IPS-18a (cell line): ENCODE measurements around the gene EGFL6.

Experiments used
- H3K27ac ChIP-seq: one replicate; pipeline ENCODE4 v1.5.1; 2013; ENCODE audit warnings: low read length
- H3K27me3 ChIP-seq: one replicate; pipeline ENCODE4 v1.6.1; 2013; ENCODE audit warnings: mild to moderate bottlenecking, low read length; ENCODE audit not compliant: control insufficient read depth, insufficient read depth
- H3K36me3 ChIP-seq: one replicate; pipeline ENCODE4 v1.6.1; 2013; ENCODE audit warnings: low read depth, low read length; ENCODE audit not compliant: control insufficient read depth
- H3K4me1 ChIP-seq: one replicate; pipeline ENCODE4 v1.6.1; 2013; ENCODE audit warnings: low read depth, low read length; ENCODE audit not compliant: control insufficient read depth
- H3K4me3 ChIP-seq: one replicate; pipeline ENCODE4 v1.5.1; 2013; ENCODE audit warnings: low read length
- H3K9ac ChIP-seq: one replicate; pipeline ENCODE4 v1.6.1; 2013; ENCODE audit warnings: mild to moderate bottlenecking, low read length, moderate library complexity
- H3K9me3 ChIP-seq: one replicate; pipeline ENCODE4 v1.6.1; 2013; ENCODE audit warnings: low read depth, low read length; ENCODE audit not compliant: control insufficient read depth

Gene EGFL6

GRCh38 chrX:13569479-13570260, at the start of gene EGFL6:
Gene EGFL6, plus strand, starts transcription at chrX:13569601. Its CDS starts 261 bp downstream, at chrX:13569862.
- Histone ChIP-seq H3K9ac (no peak within 1 kb of the TSS), H3K27ac (no peak within 1 kb of the TSS), H3K4me1 (peaks cover 10% of the 10 kb centered on the region), H3K4me3 (peak within 1 kb of the TSS; percentile 63), H3K9me3 (no peaks in the 10 kb centered on the region), H3K27me3 (peaks cover 44% of the 10 kb centered on the region), H3K36me3 (no peaks in the 10 kb centered on the region)

GRCh38 chrX:13520351-13520750, 49.0 kb upstream of the EGFL6 start:
- Histone ChIP-seq H3K9me3 (no peaks in the 10 kb centered on the region), H3K4me1 (no peaks in the 10 kb centered on the region), H3K36me3 (no peaks in the 10 kb centered on the region), H3K27me3 (no peaks in the 10 kb centered on the region), H3K27ac (no peak overlapping the region), H3K4me3 (no peak overlapping the region), H3K9ac (no peak overlapping the region)

- Histone ChIP-seq H3K9me3 (no peaks in the 10 kb centered on the region), H3K9ac (no peak overlapping the region), H3K4me1 (no peaks in the 10 kb centered on the region), H3K27me3 (no peaks in the 10 kb centered on the region), H3K36me3 (no peaks in the 10 kb centered on the region), H3K27ac (no peak overlapping the region), H3K4me3 (no peak overlapping the region)
These were observed 48.5 kb upstream of the EGFL6 start for GRCh38 chrX:13520936-13521335.

- Histone ChIP-seq H3K36me3 (no peaks in the 10 kb centered on the region), H3K9ac (no peak overlapping the region), H3K9me3 (no peaks in the 10 kb centered on the region), H3K27me3 (no peaks in the 10 kb centered on the region), H3K27ac (no peak overlapping the region), H3K4me1 (no peaks in the 10 kb centered on the region), H3K4me3 (no peak overlapping the region)
These were observed 46.6 kb upstream of the EGFL6 start for GRCh38 chrX:13522811-13523210.

- H3K4me3 ChIP-seq: no peak overlapping the region
- no peaks in the 10 kb centered on the region for H3K4me1 ChIP-seq
- no peaks in the 10 kb centered on the region for H3K9me3 ChIP-seq
- H3K27me3 ChIP-seq: no peaks in the 10 kb centered on the region
- no peaks in the 10 kb centered on the region for H3K36me3 ChIP-seq
- no peak overlapping the region for H3K27ac ChIP-seq
- no peak overlapping the region for H3K9ac ChIP-seq
These were observed 35.7 kb upstream of the EGFL6 start for GRCh38 chrX:13533726-13534125.

GRCh38 chrX:13535376-13536165, 33.8 kb upstream of the EGFL6 start:
- Histone ChIP-seq H3K9me3 (no peaks in the 10 kb centered on the region), H3K4me3 (no peak overlapping the region), H3K4me1 (no peaks in the 10 kb centered on the region), H3K9ac (no peak overlapping the region), H3K36me3 (no peaks in the 10 kb centered on the region), H3K27me3 (no peaks in the 10 kb centered on the region), H3K27ac (no peak overlapping the region)

- Histone ChIP-seq H3K27ac (no peak overlapping the region), H3K4me3 (no peak overlapping the region), H3K9me3 (no peaks in the 10 kb centered on the region), H3K9ac (no peak overlapping the region), H3K27me3 (no peaks in the 10 kb centered on the region), H3K36me3 (no peaks in the 10 kb centered on the region), H3K4me1 (no peaks in the 10 kb centered on the region)
These were observed 32.9 kb upstream of the EGFL6 start for GRCh38 chrX:13536551-13536950.

GRCh38 chrX:13538414-13538813, 31.0 kb upstream of the EGFL6 start:
- Histone ChIP-seq H3K4me3 (no peak overlapping the region), H3K9me3 (no peaks in the 10 kb centered on the region), H3K4me1 (no peaks in the 10 kb centered on the region), H3K27ac (no peak overlapping the region), H3K9ac (no peak overlapping the region), H3K27me3 (no peaks in the 10 kb centered on the region), H3K36me3 (no peaks in the 10 kb centered on the region)

GRCh38 chrX:13540602-13541001, 28.8 kb upstream of the EGFL6 start:
- Histone ChIP-seq H3K27ac (no peak overlapping the region), H3K36me3 (no peaks in the 10 kb centered on the region), H3K9ac (no peak overlapping the region), H3K4me3 (no peak overlapping the region), H3K27me3 (no peaks in the 10 kb centered on the region), H3K9me3 (no peaks in the 10 kb centered on the region), H3K4me1 (no peaks in the 10 kb centered on the region)

- Histone ChIP-seq H3K27ac (no peak overlapping the region), H3K9me3 (no peaks in the 10 kb centered on the region), H3K9ac (no peak overlapping the region), H3K4me3 (no peak overlapping the region), H3K36me3 (no peaks in the 10 kb centered on the region), H3K4me1 (no peaks in the 10 kb centered on the region), H3K27me3 (no peaks in the 10 kb centered on the region)
These were observed 23.7 kb upstream of the EGFL6 start for GRCh38 chrX:13545726-13546125.

- H3K9ac ChIP-seq: no peak overlapping the region
- H3K27ac ChIP-seq: no peak overlapping the region
- no peak overlapping the region for H3K4me3 ChIP-seq
- no peaks in the 10 kb centered on the region for H3K27me3 ChIP-seq
- H3K9me3 ChIP-seq: no peaks in the 10 kb centered on the region
- H3K4me1 ChIP-seq: no peaks in the 10 kb centered on the region
- no peaks in the 10 kb centered on the region for H3K36me3 ChIP-seq
These were observed 21.7 kb upstream of the EGFL6 start for GRCh38 chrX:13547671-13548070.

- Histone ChIP-seq H3K9ac (no peak overlapping the region), H3K27me3 (no peaks in the 10 kb centered on the region), H3K36me3 (no peaks in the 10 kb centered on the region), H3K4me3 (no peak overlapping the region), H3K27ac (no peak overlapping the region), H3K4me1 (no peaks in the 10 kb centered on the region), H3K9me3 (no peaks in the 10 kb centered on the region)
These were observed 19.1 kb upstream of the EGFL6 start for GRCh38 chrX:13550346-13550745.
